IPS-18a (cell line): ENCODE results near the gene PHF10.

Experiments used
- H3K27ac ChIP-seq: one replicate; pipeline ENCODE4 v1.5.1; 2013; ENCODE audit warnings: low read length
- H3K27me3 ChIP-seq: one replicate; pipeline ENCODE4 v1.6.1; 2013; ENCODE audit warnings: mild to moderate bottlenecking, low read length; ENCODE audit not compliant: control insufficient read depth, insufficient read depth
- H3K36me3 ChIP-seq: one replicate; pipeline ENCODE4 v1.6.1; 2013; ENCODE audit warnings: low read depth, low read length; ENCODE audit not compliant: control insufficient read depth
- H3K4me1 ChIP-seq: one replicate; pipeline ENCODE4 v1.6.1; 2013; ENCODE audit warnings: low read depth, low read length; ENCODE audit not compliant: control insufficient read depth
- H3K4me3 ChIP-seq: one replicate; pipeline ENCODE4 v1.5.1; 2013; ENCODE audit warnings: low read length
- H3K9ac ChIP-seq: one replicate; pipeline ENCODE4 v1.6.1; 2013; ENCODE audit warnings: mild to moderate bottlenecking, low read length, moderate library complexity
- H3K9me3 ChIP-seq: one replicate; pipeline ENCODE4 v1.6.1; 2013; ENCODE audit warnings: low read depth, low read length; ENCODE audit not compliant: control insufficient read depth

The PHF10 gene

DNA sequence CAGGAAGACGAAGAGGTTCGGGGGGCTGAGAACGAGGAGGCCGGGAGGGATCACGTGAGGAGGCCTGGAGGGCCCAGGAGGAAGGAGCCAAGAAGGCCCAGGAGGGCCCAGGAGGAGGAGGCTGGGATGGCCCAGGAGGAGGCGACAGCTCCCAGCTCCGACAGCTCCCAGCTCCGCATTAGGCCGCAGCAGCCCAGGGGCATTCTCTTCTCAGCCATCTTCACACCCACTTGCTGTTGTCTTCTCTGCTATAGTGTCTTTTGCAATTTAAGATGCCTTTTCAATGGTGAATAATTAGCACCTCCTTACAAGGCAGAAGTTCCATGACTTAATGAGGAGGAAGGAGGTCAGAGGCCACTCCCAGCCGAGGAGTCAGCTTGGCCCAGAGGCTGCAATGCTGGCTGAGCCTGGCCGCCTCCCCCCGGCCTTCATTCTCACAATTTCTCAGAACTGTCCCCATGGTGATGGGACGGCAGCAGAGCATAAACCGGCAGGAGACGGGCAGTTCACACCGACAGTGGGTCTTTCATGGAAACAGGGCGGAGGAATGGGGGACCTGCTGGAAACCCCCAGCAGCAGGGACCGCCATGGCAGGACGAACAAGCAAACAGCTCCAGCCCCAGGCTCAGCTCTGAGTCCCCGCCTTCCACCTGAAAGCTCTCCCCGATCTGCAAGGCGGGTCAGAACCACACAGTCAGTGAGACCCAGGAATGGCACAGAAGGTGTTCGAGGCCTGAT is 67.6 kb downstream of the PHF10 start:
- Histone ChIP-seq H3K4me1 (no peaks in the 10 kb centered on the region), H3K9me3 (no peaks in the 10 kb centered on the region), H3K36me3 (peaks cover 49% of the 10 kb centered on the region), H3K27me3 (no peaks in the 10 kb centered on the region), H3K9ac (no peak overlapping the region), H3K27ac (no peak overlapping the region), H3K4me3 (no peak overlapping the region)

DNA sequence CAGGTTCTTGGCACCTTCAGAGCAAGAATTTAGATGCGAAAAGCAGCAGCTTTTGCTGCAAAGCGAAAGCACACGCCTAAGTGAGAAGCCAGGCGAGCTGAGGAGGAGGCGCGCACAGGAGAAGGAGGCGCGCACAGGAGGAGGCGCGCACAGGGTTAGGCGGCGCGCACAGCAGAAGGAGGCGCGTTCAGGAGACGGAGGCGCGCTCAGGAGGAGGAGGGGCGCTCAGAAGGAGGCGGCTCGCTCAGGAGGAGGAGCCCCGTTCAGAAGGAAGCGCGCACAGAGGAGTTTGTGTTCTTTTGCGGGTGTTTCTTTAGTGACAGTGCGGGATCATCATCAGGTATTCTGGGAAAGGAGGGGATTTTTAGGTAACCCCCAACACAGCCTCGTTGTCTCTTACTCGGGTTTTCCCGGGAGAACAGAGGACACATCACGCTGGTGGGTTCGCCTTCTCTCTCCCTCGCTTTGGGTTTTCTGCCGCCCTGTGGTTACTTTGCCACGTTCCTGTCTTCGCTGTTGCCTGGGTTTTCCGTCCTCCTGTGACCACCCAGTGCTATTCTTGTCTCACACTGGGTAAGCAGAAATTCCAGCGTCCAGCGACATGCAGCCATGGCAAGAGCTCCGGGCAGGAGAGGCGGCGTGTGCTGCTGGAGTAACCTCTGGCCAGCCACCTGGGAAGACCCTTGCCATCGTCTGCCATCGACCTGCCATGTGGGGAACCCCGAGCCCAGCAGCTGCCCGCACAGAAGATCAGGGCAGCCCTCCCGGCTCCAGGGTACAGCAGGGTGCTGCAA is 69.5 kb downstream of the PHF10 start:
- Histone ChIP-seq H3K27me3 (no peaks in the 10 kb centered on the region), H3K4me3 (no peak overlapping the region)

More for the DNA sequence above, 69.5 kb downstream of the PHF10 start:
- Histone ChIP-seq H3K36me3 (peaks cover 42% of the 10 kb centered on the region), H3K9ac (no peak overlapping the region), H3K27ac (no peak overlapping the region), H3K4me1 (no peaks in the 10 kb centered on the region), H3K9me3 (no peaks in the 10 kb centered on the region)
